C4-2B (cell line): ENCODE results near the gene ECT2L.
"Not testable (repeated sequence)": the region's sequence is repeated elsewhere in the genome, so short reads cannot be mapped to it uniquely, and the experiment has no call there.

Experiments used
- H3K27ac ChIP-seq: fragments of 450-650 bp; 2 replicates; pipeline ENCODE4 v1.5.1; 2017
- ZFX ChIP-seq: fragments of 450-650 bp; IDR thresholded peaks from 2 replicates; pipeline ENCODE4 v1.6.1; 2017
- TF ChIP-seq, protein P1 (sequence below): fragments of 450-650 bp; conservative IDR thresholded peaks from 2 replicates; pipeline ENCODE4 v1.5.1; 2017; ENCODE audit warnings: mild to moderate bottlenecking

The ECT2L gene

DNA sequence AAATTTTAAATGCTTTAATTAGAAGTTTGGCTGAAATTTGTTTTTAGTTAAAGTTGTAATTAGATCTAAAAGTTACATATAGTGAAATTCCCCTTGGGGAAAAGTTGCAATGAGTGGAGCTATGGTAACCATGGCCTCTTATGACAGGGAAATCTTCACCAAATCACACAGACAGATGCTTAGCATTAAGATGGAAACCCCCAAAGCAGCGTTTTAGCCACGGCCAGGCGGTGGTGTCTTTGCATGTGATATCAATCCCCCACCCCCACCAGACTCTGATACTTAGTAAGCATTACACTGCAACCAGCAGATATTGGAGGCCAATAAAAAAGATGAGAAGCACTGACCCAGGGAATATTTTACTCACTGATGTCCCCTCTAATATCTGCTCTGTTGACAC is 116.4 kb downstream of the ECT2L start:
- H3K27ac ChIP-seq, result no peak overlapping the region
- TF ChIP-seq, protein P1, sequence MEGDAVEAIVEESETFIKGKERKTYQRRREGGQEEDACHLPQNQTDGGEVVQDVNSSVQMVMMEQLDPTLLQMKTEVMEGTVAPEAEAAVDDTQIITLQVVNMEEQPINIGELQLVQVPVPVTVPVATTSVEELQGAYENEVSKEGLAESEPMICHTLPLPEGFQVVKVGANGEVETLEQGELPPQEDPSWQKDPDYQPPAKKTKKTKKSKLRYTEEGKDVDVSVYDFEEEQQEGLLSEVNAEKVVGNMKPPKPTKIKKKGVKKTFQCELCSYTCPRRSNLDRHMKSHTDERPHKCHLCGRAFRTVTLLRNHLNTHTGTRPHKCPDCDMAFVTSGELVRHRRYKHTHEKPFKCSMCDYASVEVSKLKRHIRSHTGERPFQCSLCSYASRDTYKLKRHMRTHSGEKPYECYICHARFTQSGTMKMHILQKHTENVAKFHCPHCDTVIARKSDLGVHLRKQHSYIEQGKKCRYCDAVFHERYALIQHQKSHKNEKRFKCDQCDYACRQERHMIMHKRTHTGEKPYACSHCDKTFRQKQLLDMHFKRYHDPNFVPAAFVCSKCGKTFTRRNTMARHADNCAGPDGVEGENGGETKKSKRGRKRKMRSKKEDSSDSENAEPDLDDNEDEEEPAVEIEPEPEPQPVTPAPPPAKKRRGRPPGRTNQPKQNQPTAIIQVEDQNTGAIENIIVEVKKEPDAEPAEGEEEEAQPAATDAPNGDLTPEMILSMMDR, result no peak
- no peak for TF ChIP-seq ZFX

DNA sequence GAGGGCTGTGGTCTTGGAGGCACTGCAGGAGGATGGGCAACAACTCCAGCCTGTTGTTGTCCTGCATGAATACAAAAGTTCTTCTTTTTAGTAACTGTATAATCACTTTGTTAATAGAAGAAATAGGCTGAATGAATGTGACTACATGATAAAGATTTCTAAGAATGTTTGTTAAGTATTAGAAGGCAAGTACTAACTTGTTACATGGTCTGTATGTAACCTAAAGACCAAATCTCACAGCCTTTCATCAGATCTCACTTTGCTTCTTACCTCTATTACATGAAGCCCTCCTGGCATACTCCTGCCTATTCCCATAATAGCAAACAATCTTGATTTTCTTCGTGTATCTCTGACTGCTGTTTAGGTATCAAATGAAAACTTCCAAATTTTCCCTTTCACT is 118.8 kb downstream of the ECT2L start:
- no peak for TF ChIP-seq ZFX
- TF ChIP-seq, protein P1, result no peak
- H3K27ac ChIP-seq, result no peak overlapping the region

DNA sequence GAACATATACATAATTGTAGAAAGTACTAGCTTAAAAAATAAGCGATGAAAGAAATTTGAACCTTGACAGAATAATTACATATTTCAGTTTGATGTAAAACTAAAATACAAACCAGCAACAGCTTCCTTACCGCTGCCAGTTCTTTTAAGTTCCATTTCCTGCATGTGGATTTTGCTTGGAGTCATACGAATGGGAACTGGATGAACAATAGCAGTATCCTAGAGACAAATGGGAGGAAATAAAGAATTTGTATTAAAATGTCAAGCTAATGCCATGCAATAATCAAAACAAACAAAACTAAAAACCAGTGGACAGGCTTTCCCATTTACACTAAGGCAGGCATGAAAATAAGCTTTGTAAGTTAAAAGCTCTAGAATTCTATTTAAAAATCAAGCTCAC is 125.0 kb downstream of the ECT2L start:
- no peak overlapping the region for H3K27ac ChIP-seq
- no peak for TF ChIP-seq ZFX
- TF ChIP-seq, protein P1, result no peak

DNA sequence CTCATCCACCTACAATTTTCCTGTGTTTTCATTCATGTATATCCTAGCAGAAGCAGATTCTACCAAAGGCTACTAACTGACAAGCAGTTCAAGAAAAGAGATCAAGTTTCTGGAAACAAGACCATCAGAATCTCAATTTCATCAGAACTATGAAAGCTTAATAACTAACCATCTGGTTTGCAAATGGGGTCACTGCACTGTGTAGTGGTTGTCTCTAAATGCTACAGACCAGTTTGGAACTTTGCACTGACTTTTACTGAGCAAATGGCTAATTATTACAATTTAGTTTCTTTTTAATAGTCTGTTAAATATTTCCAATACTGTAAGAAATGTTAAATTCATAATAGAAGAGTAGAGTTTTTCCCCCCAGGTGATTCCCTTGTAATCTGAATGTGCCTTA is 127.7 kb downstream of the ECT2L start:
- TF ChIP-seq ZFX, result no peak
- TF ChIP-seq, protein P1, result no peak
- H3K27ac ChIP-seq, result no peak overlapping the region

DNA sequence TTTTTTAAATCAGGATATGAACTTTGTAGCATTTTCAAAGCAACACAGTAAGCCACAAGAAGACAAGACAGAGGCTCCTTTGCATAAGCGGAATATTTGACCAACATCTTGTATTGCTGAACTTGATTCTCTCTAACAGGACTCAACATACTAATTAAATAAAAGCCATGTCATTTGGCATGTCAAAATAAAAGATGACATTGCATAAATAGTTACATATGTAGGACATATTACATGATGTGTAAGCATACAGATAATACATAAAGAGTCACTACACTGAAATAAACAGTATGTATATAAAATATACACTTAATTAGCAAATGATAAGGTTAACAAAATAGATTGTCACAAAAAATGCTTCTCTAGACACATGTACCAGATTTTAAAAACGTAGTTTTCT is 129.9 kb downstream of the ECT2L start:
- TF ChIP-seq, protein P1, result no peak
- no peak for TF ChIP-seq ZFX
- H3K27ac ChIP-seq, result no peak overlapping the region

DNA sequence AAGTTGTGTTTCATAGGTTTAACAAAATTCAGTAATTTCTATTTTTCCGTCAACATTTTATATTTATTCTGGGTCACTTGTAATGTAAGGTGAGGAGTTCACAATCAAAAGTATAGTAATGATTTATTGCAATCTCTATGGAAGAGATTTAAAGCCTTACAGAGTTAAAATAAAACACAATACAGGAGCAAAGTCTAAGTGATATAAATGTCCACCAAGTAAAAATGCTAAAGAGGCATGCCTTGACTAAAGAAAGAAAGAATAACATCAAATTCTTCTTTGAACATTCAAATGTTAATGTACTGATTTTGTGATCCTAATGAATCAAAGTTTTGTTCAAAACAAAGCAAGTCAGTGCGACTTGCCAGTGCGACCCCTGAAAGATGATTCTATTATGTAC is 130.7 kb downstream of the ECT2L start:
- TF ChIP-seq, protein P1, result no peak
- TF ChIP-seq ZFX, result no peak
- H3K27ac ChIP-seq, result no peak overlapping the region

DNA sequence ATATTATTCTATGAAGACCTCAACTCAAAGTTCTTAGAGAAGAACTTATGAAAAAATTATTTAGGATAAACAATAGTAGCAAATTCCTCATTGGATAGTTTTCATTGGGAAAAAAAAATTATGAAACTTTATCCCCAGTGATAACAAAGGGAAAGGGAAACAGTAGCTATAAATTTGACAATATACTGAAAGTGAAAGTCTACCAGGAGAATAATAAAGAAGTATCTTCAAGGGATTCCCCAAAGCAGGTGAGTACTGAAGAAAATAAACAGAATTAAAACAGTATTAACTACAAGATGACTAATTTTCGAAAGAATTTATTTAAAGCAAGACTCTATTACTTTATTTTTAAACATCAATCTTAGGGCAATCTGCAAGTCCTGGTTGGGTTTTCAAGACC is 135.8 kb downstream of the ECT2L start:
- no peak overlapping the region for H3K27ac ChIP-seq
- TF ChIP-seq ZFX, result no peak
- TF ChIP-seq, protein P1, result no peak

DNA sequence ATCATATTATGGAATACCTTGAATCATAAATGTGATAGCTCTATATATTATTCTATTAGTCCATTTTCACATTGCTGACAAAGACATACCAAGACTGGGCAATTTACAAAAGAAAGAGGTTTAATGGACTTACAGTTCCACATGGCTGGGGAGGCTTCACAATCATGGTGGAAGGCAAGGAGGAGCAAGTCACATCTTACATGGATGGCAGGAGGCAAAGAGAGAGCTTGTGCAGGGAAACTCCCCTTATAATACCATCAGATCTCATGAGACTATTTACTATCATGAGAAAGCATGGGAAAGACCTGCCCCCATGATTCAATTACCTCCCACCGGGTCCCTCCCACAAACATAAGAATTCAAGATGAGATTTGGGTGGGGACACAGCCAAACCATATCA is 141.0 kb downstream of the ECT2L start:
- H3K27ac ChIP-seq, result not testable (repeated sequence)
